ENCODE results near the gene SENP7.

GRCh38 chr3:101379658-101380376 lies 133.2 kb downstream of the SENP7 start:
- no peak for TF ChIP-seq CTCF (IDR thresholded peaks at IDR 0.05)
- no peak for TF ChIP-seq POLR2AphosphoS5 (IDR thresholded peaks at IDR 0.05)

All from breast epithelium (tissue), 3 donors.